GM19463 (cell line): ENCODE results near the gene SH3TC2.
A peak's percentile ranks its signal among the peaks of the same experiment; 100 is the strongest.

Source experiments
- ATAC-seq: cut with Tn5 transposase; IDR thresholded peaks from one replicate; pipeline ENCODE4 v1.9.1; 2021; ENCODE audit warnings: mild to moderate bottlenecking, moderate library complexity; ENCODE audit not compliant: unreplicated experiment

SH3TC2 gene

DNA sequence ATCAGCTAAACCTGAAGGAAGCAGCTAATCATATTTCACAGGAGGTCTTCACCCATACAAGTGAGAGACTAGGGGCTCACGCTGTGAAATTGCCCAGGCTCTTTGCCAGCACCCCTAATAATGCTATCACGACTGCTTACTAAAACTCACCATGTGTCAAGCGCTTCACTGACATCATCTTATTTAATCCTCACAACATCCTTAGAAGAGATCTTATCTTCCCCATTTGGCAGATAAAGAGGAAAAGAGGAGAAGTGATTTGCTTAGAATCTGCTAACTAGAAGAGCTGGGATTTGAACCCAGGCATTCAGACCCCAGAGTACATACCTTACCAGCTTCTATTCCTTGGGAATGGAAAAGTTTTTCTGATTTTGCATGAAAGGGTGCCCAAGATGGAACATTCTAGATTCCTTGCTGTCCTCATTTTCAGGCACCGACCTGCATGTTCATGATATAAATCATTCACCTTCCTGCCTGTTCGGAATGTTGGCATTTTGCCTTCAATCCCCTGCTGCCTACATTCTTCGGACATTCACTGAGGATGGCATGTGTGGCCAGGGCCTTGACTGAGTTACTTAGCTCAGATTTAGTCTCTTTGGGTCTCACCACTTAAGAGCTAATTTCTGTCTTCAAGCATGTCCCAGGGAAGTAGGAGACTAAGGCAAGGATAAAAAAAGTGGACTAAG lies 88.1 kb downstream of the SH3TC2 start:
- no peak for ATAC-seq

GRCh38 chr5:148973455-148973854 lies 89.4 kb downstream of the SH3TC2 start:
- no peak for ATAC-seq

DNA sequence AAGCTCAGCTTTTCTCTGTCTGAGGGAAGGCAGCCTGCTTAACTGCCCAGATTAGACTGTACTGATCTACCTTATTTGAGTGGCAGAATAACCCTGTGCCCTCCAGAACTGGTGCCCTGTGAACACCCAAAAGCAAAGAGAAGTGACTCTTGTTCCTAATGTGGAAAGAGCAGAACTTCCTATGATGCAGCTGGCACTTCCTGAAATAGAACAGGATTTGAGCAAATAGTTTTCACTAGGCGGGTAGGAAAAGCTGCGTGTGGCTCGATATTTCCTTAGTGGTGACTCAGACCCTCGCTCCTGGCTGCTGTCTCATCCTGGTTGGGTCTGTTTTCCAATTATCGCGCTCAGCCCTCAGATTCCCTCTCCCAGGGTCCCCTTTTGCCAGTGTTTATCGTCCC lies 89.9 kb downstream of the SH3TC2 start:
- ATAC-seq, result no peak

GRCh38 chr5:148972396-148972795 lies 90.5 kb downstream of the SH3TC2 start:
- no peak for ATAC-seq

- ATAC-seq, result no peak
Measured at GRCh38 chr5:148970876-148971275, 92.0 kb downstream of the SH3TC2 start.

GRCh38 chr5:148970228-148970627 lies 92.6 kb downstream of the SH3TC2 start:
- ATAC-seq, result no peak

GRCh38 chr5:148969291-148969690 lies 93.6 kb downstream of the SH3TC2 start:
- ATAC-seq, result no peak

- no peak for ATAC-seq
Measured at GRCh38 chr5:148968311-148968710, 94.6 kb downstream of the SH3TC2 start.

- ATAC-seq, result no peak
Measured at GRCh38 chr5:148967783-148968182, 95.1 kb downstream of the SH3TC2 start.

DNA sequence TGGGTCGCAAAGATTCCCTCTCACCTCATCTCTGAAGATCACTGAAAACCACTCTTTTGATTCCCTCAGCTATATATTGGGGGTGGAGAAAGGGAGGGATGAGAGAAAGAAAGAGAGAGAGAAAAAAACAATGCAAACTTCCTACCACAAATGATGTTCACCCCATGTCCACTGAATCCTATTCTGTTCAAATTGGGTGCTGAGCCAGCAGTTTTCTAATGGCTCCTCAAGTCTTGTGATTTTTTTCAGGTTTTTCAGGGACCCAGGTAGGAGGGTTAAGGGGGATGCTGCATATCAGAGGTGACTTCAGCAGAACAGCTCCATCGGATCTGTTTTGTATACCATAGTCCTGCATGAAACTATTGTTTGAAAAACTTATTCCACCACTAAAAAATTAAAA lies 95.9 kb downstream of the SH3TC2 start:
- ATAC-seq, result no peak

DNA sequence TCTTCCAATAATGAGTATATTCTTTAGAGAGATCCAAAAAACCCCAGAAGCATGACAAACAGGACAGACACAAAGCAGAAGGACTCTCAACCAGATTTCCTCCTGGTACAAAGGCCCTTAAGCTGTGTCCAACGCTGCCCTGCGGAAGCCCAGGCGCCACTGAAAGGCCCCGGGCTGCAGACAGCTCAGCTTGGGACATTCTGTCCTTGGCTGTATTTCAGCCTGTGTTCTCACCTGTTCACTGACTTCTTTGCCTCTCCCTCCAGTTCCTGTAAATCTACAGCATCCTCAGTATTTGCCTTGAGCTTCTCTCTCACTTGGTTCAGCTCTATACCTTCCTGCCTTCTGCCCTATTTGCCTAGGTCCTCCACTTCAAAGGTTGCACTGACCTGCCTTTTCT lies 96.5 kb downstream of the SH3TC2 start:
- no peak for ATAC-seq

GRCh38 chr5:148965511-148966265 lies 97.2 kb downstream of the SH3TC2 start:
- ATAC-seq, result no peak

DNA sequence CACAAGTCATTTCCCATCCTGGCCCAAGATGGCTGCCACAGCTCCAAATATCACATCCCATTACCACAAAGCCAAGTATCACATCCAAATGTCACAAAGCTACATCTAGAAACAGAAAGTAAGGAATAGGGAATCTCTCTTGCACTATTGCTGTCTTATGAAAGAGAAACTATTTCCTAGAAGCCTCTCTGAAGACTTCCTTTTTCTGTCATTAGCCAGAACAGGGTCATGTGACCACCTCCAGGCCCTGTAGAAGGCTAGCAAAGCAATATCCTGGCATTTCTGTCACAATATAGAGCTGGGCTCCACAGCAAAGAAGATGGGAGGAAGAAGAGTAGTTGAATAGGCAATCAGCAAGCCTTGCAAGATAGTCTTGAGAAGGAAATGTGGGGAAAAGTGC lies 99.2 kb downstream of the SH3TC2 start:
- ATAC-seq, result no peak

GRCh38 chr5:148962761-148963324 lies 100.0 kb downstream of the SH3TC2 start:
- ATAC-seq, result no peak

- no peak for ATAC-seq
Measured at GRCh38 chr5:148962200-148962550, 100.7 kb downstream of the SH3TC2 start.

DNA sequence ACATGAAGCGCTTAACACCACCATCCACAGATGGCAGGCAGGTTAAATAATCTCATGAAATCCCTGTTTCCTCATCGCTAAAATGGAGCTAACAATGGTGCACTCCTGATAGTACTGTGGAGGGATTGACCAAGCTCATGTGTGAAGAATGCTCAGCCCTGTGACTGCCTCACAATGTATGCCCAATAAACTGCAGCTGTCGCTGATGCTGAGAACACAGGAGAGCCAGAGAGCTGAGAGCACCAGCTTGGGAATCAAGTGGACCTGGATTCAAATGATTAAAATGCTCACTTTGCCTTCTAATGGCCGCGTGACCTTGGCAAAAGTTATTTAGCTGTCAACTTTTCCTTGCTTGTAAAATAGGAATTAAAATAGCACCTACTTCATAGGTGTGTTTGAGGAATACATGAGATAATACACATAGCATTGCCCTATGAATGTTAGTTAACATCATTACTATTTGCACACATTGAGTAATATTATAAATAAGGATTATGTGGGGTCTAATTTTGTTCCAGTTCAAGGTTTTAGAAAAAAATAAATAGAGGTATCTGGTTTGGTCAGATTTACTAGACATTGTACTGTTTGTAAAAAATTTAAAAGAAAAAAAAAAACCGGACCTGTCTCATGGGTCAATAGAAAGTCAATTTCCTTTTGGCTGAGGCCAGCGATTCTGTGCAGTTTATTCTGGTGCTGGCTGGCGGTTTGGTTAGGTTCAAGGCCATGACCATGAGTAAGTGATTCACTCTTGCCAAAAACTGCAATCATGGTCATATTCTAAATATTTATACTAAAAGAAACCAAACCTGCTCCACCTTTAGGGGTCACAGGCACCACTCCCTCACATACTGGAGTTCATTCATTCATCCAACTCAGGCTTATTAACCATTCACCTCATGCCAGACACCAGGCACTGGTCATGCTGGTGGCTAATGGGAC lies 101.3 kb downstream of the SH3TC2 start:
- ATAC-seq, result no peak

- no peak for ATAC-seq
Measured at GRCh38 chr5:148960070-148960769, 102.6 kb downstream of the SH3TC2 start.

DNA sequence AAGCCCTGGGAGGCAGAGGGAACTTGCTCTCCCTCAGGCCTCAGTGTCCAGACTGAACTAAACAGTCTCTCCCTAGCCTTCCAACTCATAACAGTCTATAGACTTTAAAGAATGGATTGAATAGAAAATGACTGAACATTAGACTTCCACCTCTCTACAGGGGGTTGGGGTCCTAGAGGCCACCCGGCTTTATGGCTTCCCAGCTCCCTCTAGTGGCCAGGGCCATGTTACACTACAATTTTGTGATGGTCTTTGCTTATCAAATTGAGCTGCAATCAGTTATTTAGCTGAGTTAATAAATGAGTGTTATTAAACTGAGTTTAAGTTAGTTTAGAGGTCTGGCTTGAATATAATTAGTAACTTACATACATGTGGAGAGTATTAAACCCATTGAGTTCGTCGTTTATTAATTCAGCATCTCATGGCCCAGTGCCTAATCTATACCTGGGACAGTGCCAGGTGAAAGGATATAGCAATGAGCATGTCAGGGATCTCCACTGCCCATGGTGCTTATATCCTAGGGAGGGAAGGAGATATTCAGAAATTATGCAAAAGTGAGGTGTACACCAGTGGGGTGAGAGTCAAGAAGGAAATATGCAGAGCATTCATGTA lies 105.2 kb downstream of the SH3TC2 start:
- peak; percentile 56 for ATAC-seq

DNA sequence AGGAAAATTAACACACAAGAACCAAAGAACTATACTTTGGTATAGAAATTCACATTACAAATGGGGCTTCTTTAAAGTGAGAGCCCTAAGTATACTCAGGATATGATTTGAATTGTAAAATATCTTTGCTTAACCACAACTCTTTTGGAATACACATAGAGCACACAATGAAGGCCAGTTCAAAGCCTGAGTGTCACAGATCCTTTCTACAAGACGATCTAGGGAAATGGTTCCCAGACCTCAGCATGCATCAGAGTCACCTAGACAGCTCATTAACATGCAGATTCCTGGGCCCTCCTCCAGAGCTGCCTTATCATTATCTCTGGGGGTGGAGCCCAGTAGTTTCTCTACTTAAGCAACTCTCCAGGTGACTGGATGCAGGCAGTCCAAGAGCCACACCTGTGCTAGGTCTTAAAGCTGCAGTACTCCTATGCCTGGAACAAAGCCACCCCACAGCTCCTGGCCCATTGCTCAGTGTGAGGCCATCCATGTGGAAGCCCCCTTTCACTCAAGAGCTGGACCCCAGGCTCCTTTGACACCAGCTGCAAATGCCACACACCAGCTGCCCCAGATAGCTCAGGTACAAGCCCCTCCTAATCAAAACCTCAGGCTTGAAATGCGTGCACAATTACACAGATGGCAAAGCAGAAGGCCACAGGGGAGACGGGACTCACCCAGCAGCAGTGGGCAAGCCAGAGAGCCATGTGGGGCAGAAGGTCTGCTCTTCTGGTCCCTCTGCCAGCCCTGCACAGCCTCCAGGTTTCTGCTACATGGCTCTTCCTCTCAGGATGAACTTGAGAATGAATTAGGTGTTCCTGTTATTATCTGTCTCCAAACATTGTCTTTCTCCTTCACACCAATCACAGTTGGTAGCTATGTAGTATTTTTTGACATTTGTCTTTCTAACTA lies 106.1 kb downstream of the SH3TC2 start:
- ATAC-seq, result no peak
